NCI-H1436 (cell line): ENCODE measurements around the gene NKAIN1.
"Not testable (repeated sequence)": the region's sequence is repeated elsewhere in the genome, so short reads cannot be mapped to it uniquely, and the experiment has no call there.

Experiments
- DNase-seq: peaks from one replicate; lab custom pipeline; 2025; lab: John Stamatoyannopoulos, UW

Gene NKAIN1

DNA sequence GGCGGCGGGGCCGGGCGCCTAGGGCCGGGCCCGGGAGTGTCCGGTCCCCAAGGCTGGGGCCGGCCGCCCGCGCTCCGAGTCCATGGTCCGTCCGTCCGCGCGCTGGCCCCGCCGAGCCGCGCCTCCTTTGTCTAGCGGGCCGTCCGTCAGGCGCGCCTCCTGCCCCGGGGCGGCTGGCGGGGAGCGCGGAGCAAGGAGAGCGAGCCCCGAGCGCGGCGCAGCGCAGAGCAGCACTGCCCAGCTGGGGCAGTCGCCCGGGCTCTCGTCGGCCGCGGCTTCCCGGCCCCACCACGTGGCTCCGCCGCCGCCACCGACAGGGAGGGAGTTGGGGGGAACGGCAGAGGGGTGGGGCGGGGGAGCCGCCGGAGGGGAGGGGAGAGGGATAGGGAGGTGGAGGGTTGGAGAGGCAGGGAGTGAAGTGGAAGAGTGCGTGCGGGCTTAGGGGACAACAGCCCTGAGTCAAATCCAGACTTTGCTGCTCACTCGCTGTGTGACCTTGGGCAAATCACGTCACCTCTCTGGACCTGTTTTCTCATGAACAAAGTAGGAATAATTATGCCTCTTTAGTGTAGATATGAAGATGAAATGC is at the start of gene NKAIN1:
Gene NKAIN1 (minus strand): TSS at position 235 of the 589 bp plus-strand sequence. CDS start 340 bp downstream, outside the sequence.
- peak; percentile 8 for DNase-seq

DNA sequence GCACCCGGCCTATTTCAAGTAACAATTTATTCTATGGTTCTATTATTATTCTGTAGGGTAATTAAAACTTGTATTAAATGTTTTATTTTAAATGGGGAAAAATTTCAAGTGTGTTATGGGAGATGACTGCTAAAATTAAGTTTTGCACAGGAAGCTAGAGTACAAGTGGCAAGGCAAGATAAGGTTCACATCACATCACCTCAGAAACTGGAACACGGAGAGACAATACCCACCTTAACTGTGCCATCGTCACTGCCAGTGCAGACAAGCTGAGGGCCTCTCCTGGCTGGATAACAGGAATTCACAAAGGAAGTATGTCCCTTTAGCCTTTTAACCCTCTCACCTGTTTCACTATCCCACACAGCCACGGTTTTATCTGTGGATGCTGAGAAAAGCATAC is 49.3 kb upstream of the NKAIN1 start:
- DNase-seq = no peak

DNA sequence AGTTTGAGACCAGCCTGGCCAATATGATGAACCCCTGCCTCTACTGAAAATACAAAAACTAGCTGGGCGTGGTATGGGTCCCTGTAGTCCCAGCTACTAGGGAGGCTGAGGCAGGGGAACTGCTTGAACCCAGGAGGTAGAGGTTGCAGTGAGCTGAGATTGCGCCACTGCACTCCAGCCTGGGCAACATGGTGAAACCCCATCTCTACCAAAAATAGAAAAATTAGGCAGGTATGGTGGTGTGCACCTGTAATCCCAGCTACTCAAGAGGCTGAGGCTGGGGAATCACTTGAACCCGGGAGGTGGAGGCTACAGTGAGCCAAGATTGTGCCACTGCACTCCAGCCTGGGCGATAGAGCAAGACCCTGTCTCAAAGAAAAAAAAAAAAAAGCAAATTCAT is 48.1 kb upstream of the NKAIN1 start:
- not testable (repeated sequence) for DNase-seq

DNA sequence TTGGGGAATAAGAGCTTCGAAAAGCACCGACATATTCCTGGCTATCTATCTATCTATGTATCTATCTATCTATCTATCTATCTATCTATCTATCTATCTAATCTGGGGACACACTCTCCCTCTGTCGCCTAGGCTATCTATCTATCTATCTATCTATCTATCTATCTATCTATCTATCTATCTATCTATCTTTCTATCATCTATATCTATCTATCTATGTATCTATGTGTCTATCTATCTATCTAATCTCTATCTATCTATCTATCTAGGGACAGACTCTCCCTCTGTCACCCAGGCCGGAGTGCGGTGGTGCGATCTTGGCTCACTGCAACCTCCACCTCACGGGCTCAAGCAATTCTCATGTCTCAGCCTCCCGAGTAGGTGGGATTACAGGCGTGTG is 42.7 kb upstream of the NKAIN1 start:
- DNase-seq = not testable (repeated sequence)

DNA sequence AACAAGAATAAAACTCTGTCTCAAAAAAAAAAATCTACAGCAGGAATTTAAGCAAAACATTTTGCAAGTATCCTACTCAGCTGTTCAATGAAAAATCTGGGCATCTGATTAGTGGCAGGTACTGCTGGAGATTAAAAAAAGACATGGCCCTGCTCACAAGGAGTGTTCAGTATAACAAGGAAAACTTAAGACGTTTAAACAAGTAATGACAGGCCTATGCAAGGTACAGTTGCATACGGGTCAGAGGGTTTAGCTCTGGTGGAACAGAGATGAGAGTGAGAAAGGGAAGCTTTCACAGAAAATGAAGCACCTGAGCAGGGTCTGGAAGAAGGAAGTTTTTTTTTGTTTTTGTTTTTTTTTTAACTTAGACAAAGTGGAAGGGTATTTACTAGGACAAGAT is 33.9 kb upstream of the NKAIN1 start:
- no peak for DNase-seq

DNA sequence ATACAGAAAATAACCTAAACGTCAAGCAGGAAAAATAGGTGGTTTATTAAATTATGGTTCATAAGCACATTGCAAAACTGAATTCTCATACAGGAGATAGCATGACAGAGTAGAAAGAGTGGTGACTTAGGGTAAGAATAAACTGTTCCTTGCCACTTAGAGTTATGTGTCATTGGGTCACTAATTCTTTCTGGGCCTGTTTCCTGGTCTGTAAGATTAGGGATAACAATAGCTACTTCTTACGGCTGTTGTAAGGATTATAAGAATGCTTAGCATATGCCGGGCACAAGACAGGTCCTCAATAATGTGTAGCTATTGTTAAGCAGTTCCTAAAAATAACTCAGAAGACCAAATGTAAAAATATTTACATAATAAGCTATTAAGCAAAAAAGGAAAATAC is 32.7 kb upstream of the NKAIN1 start:
- DNase-seq = no peak

DNA sequence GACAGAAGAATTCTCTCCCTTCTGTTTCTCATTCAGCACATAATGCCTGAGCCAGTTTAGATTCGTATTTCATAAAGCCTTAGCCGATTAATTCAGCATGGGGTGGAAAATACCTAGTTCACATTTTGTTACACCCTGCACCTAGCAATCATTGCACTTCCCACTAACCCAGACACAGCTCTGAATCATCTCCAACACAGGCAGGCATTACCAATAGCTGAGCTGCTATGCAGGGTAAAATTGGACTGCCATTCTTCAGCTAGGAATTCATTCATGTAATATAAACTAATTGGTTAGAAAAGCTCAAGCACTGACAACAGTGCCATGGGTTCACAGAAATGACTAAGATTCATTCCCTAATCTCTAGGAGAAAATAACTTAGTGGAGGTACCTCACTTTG is 26.9 kb upstream of the NKAIN1 start:
- no peak for DNase-seq

DNA sequence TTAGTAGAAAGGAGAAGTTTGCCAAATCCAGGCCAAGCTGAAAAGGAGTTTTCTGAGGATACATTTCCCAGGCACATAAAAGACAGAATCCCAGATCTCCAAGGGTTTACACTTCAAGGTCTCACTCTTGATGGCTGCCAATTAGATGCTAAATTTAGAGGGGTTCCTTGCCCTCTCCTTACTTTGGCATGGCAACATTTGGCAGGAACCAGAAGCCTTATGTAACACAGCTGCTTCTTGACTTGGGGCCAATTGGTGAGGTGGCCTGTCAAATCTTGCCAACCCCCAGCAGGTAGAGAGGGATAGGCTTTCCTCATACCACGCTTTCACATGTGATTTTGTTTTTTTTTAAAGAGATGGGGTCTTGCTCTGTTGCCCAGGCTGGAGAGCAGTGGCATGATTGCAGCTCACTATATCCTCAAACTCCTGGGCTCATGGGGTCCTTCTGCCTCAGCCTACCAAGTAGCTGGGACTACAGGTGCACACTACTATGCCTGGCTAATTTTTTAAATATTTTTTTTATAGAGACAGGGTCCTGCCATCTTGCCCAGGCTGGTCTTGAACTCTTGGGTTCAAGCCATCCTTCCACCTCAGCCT is 25.2 kb upstream of the NKAIN1 start:
- no peak for DNase-seq

DNA sequence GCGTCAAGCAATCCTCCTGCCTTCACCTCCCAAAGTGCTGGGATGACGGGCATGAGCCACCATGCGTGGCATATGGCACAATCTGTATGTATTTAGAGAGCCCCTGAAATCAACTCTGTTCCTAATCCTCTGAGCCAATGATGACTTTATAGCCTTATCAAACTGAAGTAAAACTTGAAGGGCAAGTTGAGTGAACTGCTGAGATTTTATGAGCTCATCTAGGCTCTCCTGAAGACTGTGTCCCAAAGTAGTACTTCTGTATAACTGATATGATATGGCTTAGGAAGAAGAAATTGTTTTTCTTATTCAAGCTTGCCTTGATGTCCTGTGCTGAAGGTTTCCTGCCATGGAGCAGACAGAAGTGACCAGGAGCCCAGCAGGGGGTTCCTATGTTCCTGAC is 23.7 kb upstream of the NKAIN1 start:
- no peak for DNase-seq

DNA sequence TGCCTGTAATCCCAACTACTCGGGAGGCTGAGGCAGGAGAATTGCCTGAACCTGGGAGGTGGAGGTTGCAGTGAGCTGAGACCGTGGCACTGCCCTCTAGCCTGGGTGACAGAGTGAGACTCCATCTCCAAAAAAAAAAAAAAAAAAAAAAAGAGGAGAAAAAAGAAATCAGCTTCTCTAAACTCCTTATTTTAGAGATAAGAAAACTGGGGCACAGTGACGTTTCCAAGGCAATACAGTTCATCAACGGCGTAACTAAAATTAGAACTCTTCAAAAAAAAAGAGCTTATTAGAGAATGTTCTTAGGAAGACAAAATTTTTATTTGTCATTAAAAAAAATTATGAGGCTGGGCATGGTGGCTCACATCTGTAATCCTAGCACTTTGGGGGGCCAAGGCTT is 22.7 kb upstream of the NKAIN1 start:
- DNase-seq = not testable (repeated sequence)

DNA sequence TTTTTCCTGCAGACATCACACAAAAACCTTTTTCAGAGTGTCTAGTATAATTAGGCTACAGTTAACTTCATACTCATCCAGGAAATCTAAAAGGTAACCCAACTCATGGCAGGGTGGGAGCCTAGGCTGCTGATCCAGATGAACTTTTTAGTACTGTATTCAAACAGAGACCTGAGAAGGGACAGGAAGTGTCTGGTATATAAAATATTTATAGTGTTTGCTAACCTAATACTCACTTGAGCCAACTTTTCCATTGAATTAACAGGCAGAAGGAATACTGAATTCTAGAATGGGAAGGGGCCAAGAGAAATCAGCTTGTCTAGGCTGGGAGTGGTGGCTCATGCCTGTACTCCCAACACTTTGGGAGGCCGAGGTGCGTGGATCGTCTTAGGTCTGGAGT is 22.2 kb upstream of the NKAIN1 start:
- DNase-seq = no peak

DNA sequence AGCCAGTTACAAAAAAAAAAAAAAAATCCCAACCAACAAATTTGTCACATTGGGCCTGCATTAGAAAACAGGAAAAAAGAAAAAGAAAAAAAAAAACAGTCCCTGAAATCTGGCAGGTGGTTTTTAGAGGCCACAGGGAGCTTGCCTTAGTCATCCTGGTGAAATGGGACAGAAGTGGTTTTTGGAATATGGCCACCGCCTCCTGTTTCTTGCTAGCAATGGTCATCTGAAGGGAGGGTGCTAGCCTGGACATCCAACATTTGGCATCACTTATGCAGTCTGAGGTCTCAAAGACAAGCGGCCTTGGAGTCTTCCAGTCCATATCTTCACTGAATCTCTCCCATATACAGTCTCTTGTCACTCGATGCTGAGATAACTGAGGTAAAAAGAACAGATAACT is 20.1 kb upstream of the NKAIN1 start:
- no peak for DNase-seq

DNA sequence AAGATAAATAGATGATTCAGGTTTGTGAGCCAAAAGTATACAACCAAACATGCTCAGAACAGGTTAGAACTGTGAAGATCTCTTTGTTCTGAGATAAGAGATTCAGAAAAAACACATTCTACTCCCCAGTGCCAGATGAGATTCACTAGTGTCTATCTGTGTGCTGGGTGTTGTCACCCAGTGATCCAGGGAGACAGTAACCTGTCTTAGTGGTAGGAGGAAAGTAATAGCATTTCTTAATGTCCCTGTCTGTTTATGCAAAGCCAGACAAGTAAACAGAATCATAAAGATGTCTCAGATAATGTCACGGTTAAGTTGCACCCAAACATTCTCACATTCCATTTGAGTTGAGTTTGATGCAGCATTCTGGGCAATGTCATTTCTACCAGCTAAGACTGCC is 18.9 kb upstream of the NKAIN1 start:
- DNase-seq = no peak

DNA sequence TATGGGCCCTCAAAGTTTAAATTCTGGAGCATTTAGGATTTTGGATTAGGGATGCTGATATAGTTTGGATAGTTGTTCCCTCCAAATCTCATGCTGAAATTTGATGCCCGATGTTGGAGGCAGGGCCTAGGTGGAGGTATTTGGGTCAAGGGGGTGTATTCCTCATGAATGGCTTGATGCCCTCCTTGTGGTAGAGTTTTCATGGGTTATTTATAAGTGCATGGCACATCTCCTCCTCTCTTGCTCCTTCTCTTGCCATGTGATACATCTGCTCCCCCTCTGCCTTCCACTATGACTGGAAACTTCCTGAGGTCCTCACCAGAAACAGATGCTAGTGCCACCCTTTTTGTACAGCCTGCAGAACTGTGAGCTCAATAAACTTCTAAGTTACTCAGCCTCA is 17.5 kb upstream of the NKAIN1 start:
- no peak for DNase-seq

DNA sequence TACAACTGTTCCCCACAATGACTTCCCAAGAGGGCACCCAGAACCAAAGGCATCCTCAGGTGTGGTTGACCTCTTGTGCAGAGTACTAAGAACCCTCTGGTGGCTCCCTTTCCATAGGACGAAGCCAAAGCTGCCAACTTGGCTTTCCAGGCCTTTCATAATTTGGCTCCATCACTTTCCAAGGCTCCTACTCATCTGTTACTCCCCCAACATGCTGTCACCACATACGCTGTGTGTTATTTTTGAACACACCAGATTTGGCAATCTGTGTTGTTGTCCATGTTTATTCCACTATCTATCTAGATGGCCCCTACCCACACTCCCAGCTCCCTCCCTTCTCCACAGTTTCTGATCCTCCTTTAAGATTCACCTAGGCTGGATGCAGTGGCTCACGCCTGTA is 10.2 kb upstream of the NKAIN1 start:
- no peak for DNase-seq

DNA sequence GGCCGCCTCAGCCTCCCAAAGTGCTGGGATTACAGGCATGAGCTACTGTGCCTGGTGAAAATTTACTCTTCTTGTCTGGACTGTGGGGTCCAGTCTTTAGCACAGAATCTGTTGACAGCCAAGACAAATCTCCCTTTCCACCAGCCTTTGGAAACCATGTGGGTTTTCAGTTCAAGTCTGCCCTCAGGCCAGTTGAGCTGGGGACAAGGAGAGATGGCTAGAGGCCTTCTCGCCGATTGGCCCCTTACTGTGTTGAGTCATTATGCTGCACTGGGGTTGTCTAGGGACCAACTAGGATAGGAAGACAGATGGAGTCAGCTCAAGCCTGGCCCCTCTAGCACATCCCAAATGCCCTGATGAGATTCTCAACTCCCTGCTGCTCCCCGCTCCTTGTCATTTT is 8.6 kb upstream of the NKAIN1 start:
- no peak for DNase-seq

DNA sequence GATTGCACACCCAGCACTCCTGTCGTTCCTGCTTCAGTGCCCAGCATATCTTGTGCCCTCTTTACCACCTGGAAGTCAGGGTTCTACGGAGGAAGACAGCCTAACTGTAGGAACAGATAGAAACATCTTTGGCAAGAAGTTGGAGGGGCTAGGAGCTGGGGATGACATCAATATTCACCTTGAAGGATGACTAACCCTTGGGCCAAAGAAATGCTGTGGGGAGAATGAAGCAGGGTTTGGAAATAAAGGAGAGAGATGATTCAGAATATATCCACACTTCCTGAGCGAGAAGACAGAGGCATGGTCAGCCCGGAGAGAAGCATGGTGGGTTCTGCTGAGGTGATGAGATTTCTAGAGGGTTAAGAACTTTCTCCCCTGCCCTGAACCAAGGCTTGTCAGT is 4.6 kb upstream of the NKAIN1 start:
- no peak for DNase-seq

DNA sequence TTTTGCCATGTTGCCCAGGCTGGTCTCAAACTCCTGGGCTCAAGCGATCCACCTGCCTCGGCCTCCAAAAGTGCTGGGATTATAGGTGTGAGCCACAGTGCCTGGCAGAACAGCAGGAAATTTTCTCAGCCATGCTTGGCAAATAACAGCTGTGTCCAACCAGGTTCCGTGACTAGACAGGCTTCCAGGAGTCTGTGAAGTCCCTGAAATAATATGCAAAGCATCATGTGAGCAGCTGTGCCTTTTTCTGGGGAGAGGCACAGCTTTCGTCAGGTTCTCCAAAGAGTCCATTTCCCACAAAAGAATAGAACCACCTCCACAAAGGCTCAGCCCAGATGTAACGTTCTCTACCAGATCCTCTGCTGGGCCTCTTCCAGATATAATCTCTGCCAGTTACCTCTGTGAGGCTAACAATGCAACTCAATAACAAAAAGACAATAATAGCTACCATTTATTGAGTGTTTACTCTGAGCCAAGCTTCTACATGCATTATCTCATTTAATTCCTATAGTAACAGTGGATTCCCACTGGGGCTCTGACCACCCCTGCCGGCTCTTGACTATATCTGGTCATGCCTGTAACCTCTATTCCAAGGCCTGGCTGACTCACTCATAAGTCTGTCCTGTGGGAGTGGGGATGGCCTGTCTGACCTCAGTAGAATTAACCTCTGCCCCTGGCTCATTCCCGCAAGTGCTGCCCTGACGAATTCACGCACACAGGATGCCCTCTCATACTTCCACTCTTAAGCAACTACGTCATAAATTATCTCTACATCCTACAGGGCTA is 4.0 kb upstream of the NKAIN1 start:
- no peak for DNase-seq

DNA sequence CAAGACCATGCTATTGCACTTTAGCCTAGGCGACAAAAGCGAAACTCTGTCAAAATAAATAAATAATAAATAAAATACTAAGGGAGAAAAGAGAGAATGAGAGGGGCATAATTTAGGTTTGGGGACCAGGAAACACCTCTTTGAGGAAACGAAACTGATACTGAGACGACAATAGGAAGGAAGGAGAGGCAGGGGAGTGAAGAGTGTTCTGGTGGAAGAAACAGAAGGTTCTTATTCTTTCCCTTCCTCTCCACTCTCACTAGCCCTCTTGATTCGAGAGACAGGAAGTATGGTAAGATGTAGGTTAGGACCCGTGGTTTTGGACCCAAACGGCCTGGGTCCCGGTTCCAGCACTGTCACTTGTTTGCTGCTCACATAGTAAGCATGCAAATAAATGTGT is 1.6 kb upstream of the NKAIN1 start:
- no peak for DNase-seq

DNA sequence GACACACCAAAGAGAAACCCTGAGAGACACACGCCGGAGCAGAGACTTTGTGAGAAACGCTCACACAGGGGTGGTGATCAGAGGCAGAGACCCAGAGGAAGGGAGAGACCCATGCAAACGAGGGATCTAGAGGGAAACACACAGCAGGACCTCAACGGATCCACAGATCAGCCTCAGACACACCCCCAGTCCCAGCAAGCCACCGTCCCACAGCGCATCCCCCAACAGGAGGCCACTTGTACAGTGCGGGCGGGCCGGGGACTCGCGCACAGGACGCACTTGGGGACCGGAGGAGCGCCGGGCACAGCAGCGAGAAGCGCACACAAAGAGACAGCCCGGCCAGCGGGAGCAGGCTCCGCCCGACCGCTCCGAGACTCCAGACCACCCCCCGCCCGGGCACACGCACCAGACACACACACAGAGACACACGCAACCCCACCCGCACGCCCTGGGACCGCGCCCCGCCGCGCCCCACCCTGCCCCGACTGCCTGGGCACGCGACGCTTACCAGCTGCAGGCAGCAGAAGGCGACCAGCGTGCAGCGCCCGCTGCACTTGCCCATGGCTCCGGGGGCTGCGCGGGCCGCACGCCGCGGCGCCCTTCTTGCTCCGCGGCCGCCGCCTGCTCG is 587 bp downstream of the NKAIN1 start:
- peak; percentile 20 for DNase-seq

DNA sequence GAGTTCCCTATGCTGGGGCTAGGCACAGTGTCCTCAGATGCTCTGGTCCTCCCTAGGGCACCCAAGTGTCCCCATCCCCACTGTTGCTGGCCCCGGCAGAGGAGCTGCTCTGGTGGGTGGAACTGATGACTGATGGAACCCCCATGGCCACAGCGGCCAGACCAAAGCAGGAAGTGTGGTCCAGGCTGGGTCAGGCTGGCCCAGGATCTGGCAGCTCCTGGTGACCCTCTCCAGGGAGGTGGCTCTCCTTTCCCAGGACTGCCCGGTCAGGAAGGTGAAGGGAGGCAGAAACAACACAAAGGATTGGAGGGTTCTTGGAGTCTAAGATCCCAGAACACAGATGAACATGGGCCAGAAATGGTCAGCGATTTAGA is 1.1 kb downstream of the NKAIN1 start:
- DNase-seq = no peak

DNA sequence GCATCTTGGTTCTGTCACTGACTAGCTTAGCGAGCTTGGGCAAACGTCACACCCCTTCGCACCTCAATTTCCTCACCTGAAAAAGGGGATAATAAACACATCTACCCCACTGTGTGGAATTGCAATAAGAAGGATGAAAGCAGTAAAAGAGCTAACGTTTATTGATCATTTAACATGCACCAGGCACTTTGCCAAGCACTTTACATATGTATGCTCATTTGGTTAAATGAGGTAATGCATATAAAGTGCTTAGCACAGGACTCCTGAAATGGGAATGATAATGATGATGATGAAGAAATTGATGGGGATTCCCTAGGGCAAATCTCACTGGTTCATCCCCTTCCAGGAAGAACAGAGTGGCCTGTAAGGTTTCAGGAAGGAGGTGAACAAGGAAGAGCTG is 4.8 kb downstream of the NKAIN1 start:
- no peak for DNase-seq

DNA sequence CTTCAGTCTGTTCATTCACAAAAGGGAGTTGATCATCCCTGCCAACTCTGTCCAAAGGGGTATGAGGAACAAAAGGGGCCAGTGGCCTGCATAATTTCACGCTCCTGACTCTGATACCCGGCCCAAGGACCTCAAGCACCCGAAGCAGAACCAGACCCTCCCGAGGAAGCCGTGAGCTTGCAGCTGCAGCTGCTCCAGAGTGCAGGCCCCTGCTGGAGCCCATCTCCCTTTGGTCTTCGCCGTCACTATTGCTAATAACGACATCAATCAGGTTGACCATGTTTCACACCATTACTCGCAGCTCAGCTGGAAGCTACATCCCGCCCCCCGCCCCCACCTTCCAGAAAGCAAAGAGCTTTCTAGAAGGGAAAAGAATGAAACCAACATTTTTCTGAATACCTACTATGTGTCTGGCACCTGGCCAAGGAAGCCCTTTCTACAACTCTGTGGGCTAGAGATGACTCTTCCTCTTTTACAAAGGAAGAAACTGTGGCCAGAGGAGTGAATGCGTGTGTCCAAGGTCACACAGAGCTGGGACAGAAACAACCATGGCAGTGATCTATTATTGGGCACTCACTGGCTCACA is 5.5 kb downstream of the NKAIN1 start:
- DNase-seq = no peak
